ENCODE measurements around the gene CBY2. TPM values are rescaled to one million over a fixed set of nuclear protein-coding genes. Genes with fewer than 3 reads are reported as not detected.

CBY2 gene
- total and polyA plus RNA-seq, 2 of the 4 experiments (the other 2 are of a cell fraction), result not detected

GRCh38 chr13:45690636-45691035 is 11.5 kb upstream of the CBY2 start:
- CTCF ChIA-PET, result no interaction called here
- POLR2A ChIA-PET (ENCODE audit: unreplicated experiment), result no interaction called here
- H3K18ac ChIP-seq (ENCODE audit: low read depth, low read length), result no peak overlapping the region
- H3K4me1 ChIP-seq (ENCODE audit: control insufficient read depth, insufficient read depth, low read length), result no peaks in the 10 kb centered on the region
- in situ Hi-C loops (cut with MboI; ENCODE audit: low sequenced_read_pairs) (no loop called here), dilution Hi-C loops (cut with HindIII; ENCODE audit: low sequenced_read_pairs, unreplicated experiment) (no loop called here), intact Hi-C loops (cut with micrococcal nuclease) (no loop called here)
- H2BK15ac ChIP-seq (ENCODE audit: low read depth, low read length), result no peak overlapping the region
- H3K79me1 ChIP-seq (ENCODE audit: low read depth in 1 of 2, low read length in 2 of 2), result no peaks in the 10 kb centered on the region
- H3K9ac ChIP-seq (ENCODE audit: low read depth, low read length), result no peak overlapping the region
- no peak overlapping the region for H4K8ac ChIP-seq (ENCODE audit: low read depth in 2 of 2, low read length in 2 of 2)
- no peak overlapping the region for H3K23ac ChIP-seq (ENCODE audit: low read depth, low read length)
- H3K14ac ChIP-seq (replicated peaks; ENCODE audit: low read depth, low read length), result no peak overlapping the region
- H4K20me1 ChIP-seq (ENCODE audit: insufficient read depth, low read length), result no peaks in the 10 kb centered on the region
- no peak for TF ChIP-seq RAD21 (IDR thresholded peaks at IDR 0.05; ENCODE audit: low read length)
- TF ChIP-seq SMC3 (IDR thresholded peaks at IDR 0.05; ENCODE audit: low read depth, low read length), result no peak
- TF ChIP-seq RFX5 (IDR thresholded peaks at IDR 0.05; ENCODE audit: low read depth, low read length), result no peak
- TF ChIP-seq USF2 (IDR thresholded peaks at IDR 0.05; ENCODE audit: low read depth, low read length), result no peak
- no peak for TF ChIP-seq MAFK (IDR thresholded peaks at IDR 0.05; ENCODE audit: low read depth, low read length)
- TF ChIP-seq CEBPB (IDR thresholded peaks at IDR 0.05; ENCODE audit: low read depth, low read length), result no peak
- TF ChIP-seq FOS (IDR thresholded peaks at IDR 0.05; ENCODE audit: low read depth, low read length), result no peak
- TF ChIP-seq CHD1 (IDR thresholded peaks at IDR 0.05; ENCODE audit: low read depth, low read length), result no peak
- TF ChIP-seq CTCF (conservative IDR thresholded peaks at IDR 0.05; ENCODE audit: low read depth, low read length), result no peak
- no peak for DNase-seq
- no peak overlapping the region for H4K91ac ChIP-seq (ENCODE audit: insufficient read depth, low read depth, low read length)
- H4K5ac ChIP-seq (ENCODE audit: low read depth, low read length), result no peak overlapping the region
- no peak overlapping the region for H2BK20ac ChIP-seq (ENCODE audit: low read depth, low read length)
- H3K56ac ChIP-seq (ENCODE audit: extremely low read depth, insufficient read depth, low read length), result no peak overlapping the region
- no peak overlapping the region for H3K4me2 ChIP-seq (ENCODE audit: low read depth, low read length)
- no peaks in the 10 kb centered on the region for H3K9me3 ChIP-seq (ENCODE audit: control insufficient read depth, insufficient read depth, low read length)
- no peak overlapping the region for H3K27ac ChIP-seq (ENCODE audit: insufficient read depth, low read length)
- BruUV-seq (replicated peaks), result no TSS peak
- no peak overlapping the region for H2AK5ac ChIP-seq (ENCODE audit: low read depth, low read length)
- H3K27me3 ChIP-seq (ENCODE audit: control insufficient read depth, insufficient read depth, low read length), result peaks cover 3% of the 10 kb centered on the region; the same call in 1 of the 2 replicates
- H3K4ac ChIP-seq (ENCODE audit: low read depth, low read length), result no peak overlapping the region
- H2BK120ac ChIP-seq (ENCODE audit: low read depth, low read length), result no peak overlapping the region
- no peaks in the 10 kb centered on the region for H3K36me3 ChIP-seq (ENCODE audit: control insufficient read depth, insufficient read depth, low read length)
- 13% methylated on average over 2 of the region's 2 CpGs; no CpG with 5 or more reads in 1 of the 2 experiments for WGBS, 2 experiments (ENCODE audit: extremely low coverage in 2 of 2, insufficient read length in 1 of 2)
- no peaks in the 10 kb centered on the region for H3K9me1 ChIP-seq (ENCODE audit: insufficient read depth, low read length)
- ATAC-seq (ENCODE audit: low read depth), result no peak
- H2AFZ ChIP-seq (replicated peaks; ENCODE audit: low read length, poor library complexity), result no peak overlapping the region
- no peak overlapping the region for H2AK9ac ChIP-seq (replicated peaks; ENCODE audit: low read depth, low read length, poor library complexity)
- no peak overlapping the region for H2BK5ac ChIP-seq (ENCODE audit: low read depth, low read length, poor library complexity, severe bottlenecking)
- no peak overlapping the region for H3K4me3 ChIP-seq (ENCODE audit: insufficient read depth, low read depth, low read length)

Measured in IMR-90 (cell line).